Tongue (tissue), 2 donors: ENCODE results near the gene IPCEF1. TPM values are rescaled to one million over a fixed set of nuclear protein-coding genes. Genes with fewer than 3 reads are reported as not detected.

ENCODE experiments used
- DNase-seq: peaks from one replicate; pipeline ENCODE4 v3.0.0-alpha.2; 2015
- total RNA-seq: library from RNA; depleted of rRNA; stranded (reverse); fragments of >200 nt; gene quantifications from one replicate; pipeline ENCODE4 v1.2.3, GENCODE V29; 2014

The IPCEF1 gene
- total RNA-seq, 1 donor from 2014 or later = 1.0 TPM

DNA sequence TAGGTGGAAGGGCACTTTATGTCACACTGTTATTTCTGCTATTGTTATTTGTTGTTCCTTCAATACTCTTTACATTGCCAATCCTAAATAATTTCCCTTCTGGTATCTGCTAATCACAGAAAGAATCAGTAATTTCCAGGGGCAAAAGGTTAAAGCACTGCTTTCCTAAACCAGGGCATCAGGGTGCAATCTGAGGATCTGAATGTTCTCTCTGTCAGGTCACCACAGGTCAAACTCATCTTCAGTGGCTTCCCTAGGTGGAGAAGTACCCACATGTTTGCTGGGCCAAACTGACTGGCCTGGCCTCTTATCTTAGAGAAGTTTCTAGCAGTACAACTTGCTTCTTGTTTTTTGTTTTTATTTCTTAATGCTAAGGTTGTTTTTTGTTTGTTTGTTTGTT, 198.9 kb downstream of the IPCEF1 start:
- no peak for DNase-seq

DNA sequence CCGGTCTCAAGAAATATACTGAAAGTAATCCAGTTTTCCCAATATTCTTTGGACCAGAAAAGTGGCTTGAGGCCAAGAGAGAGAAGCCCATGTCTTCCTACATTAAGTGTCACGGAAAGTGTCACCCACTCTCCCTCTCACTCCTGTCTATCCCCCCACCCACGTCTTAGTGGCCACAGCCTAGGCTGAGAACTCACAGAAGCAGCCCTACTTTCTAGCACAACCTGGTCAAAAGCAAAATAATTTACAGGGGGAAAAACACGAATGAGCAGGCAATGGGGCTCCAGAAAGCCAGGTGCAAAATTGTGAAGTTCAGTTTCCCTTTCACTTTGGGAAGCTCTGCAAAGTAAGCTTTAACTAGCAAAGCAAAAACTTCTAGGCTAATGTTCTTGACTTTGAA, 199.5 kb downstream of the IPCEF1 start:
- peak; percentile 10 for DNase-seq

DNA sequence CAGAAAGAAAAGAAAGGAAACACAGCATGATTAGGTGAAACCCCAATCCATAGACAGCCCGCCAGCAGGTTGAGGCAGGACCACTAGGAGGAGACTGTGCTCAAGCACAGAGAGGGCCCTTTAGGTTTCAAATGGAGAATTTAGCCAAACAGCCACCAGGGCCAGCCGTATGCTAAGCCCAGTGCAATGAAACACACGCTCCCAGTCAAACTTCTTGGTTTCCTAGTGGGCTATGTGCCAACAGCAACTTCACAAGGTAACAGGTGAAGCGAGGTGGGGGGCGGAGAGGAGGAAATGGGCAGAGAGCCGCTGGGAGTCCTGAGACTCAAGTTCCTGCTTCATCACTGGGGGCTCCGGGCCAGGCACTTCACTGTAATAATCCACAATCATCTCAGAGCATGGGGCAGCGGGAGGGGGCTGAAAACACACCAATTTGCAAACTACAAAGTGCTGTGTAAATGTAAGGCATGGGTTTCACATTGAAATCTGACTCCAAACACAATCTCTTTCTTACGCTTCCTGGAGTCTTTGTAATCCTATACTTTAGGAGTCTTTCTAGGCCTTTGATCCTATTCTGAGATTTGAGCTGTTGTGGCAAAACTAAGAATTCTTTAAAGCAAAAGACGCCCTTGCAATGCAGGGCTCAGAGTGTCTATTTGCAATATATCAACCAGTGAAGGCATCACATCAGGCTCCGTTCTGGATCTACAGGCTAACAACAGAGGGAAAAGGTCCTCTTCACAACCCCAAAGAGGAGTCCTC, 200.3 kb downstream of the IPCEF1 start:
- DNase-seq = peak; percentile 63

- DNase-seq = peak; percentile 90
These were observed 202.1 kb downstream of the IPCEF1 start for GRCh38 chr6:154154389-154154967.

- DNase-seq = no peak
These were observed 212.8 kb downstream of the IPCEF1 start for GRCh38 chr6:154143753-154144152.

DNA sequence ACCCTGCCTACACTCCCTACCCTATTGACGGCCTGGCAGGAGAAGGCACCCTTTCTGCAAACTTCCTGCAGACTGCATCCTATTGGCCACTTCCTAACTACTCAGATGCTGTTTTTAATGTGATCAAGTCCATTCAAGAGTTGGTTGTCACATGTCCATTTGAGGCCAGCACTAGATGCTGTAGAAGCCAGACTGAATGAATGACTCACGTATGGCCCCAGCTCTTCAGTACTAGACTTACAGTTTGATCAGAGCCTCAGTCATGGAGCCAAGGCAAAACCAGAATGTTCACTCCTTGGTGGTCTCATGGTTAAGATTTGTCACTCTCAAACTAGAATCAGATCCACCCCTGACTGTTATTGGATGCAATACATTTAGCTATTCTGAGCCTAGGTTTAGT, 215.9 kb downstream of the IPCEF1 start:
- no peak for DNase-seq

- DNase-seq = no peak
These were observed 216.7 kb downstream of the IPCEF1 start for GRCh38 chr6:154139892-154140291.

- DNase-seq = no peak
These were observed 217.8 kb downstream of the IPCEF1 start for GRCh38 chr6:154138793-154139192.

GRCh38 chr6:154134471-154135147, 222.0 kb downstream of the IPCEF1 start:
- no peak for DNase-seq

DNA sequence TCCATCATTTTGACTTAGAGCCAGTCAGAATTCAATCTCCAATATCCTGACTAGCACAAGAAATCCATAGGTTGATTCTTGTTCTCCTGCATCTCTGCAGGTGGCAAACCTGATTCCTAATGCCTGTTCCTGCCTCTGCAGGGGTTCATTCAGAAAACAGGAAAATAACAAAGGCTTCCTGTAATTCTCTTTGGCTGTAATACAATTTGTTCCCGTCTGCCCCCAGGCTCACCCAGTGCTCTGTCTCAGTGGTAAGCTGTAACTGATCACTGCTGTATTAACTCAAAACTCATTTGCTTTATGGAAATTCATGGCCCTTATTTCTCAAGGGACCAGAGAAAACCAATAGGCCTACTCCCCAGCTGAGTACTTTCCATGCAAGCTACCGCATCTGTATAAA, 228.9 kb downstream of the IPCEF1 start:
- no peak for DNase-seq

DNA sequence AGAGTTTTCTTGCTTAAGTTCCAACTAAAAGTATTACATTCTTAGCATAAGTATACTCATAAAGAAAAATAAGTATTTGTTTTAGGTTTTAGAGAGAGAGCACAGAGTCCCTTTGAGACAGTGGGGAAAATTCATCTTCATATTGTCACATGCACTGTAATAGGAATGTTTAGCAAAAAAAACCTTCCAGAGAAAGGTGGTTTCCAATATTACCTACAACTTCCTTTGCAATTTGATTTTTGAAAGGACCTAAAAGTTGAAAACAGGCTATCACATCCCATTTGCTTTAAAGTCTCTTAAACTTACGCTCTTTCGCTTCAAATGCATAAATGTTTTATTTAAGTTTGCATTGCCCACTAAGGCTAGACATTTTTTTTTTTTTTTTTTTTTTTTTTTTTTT, 231.2 kb downstream of the IPCEF1 start:
- no peak for DNase-seq

DNA sequence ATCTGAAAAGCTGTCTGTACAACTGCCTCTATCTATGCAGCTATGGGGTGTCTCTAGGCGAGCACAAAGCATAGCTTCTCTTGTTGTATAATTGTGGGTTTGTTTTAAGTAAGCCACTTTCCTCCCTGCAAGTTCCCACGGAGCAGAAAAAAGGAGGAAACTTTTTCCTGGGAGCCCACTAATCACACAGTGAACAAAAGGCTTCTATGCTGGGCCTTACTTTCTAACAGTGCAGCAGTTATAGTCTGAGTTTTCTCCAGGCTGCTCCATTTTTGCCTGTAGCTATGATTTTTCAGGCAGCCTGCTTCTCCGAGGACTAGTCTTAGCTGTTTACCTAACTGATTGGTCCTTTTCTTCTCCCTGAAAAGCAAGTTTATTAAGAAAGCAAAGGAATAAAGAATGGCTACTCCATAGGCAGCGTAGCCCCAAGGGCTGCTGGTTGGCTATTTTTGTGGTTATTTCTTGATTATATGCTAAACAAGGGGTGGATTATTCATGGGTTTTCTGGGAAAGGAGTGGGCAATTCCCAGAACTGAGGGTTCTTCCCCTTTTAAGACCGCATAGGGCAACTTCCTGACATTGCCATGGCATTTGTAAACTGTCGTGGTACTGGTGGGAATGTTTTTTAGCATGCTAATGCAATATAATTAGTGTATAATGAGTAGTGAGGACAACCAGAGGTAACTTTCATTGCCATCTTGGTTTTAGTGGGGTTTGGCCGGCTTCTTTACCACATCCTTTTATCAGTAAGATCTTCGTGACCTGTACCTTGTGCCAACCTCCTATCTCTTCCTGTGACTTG, 233.2 kb downstream of the IPCEF1 start:
- peak; percentile 8 for DNase-seq

- no peak for DNase-seq
These were observed 234.2 kb downstream of the IPCEF1 start for GRCh38 chr6:154122195-154122925.

DNA sequence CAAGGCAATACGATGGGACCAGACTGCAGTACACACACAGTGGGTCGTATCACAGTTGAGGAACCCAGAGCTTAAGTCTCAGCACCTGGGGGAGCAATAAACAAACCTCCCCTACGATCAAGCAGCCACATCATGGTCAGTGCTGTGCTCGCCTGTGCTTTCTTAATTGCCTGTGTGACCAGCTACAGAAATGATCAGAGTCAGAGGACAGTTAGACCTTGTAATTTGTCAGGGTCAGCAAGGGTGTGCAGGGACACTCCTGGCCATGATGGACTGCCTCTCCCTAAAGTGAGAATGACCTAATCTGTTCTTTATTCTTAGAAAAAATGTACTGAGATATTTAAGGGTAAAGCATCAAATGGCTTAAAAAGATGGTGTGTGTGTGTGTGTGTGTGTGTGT, 239.1 kb downstream of the IPCEF1 start:
- no peak for DNase-seq

DNA sequence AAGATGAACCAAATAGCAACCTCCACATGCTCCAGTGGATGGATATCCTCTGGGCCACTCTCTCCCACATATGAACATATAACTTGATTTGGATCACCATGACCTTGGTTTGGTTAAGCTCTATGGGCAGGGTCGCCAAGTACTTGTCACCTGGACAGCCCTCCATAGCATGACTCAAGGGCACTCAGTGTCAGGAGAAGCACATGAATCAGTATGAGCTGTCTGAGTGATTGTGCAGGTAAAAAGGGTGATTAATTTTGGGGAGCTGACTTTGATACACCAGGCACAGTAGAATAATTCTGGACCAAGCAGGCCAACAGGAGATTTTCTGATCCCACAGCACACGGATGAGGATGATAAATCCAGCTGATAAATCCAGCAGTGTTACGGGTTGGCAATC, 243.2 kb downstream of the IPCEF1 start:
- no peak for DNase-seq

DNA sequence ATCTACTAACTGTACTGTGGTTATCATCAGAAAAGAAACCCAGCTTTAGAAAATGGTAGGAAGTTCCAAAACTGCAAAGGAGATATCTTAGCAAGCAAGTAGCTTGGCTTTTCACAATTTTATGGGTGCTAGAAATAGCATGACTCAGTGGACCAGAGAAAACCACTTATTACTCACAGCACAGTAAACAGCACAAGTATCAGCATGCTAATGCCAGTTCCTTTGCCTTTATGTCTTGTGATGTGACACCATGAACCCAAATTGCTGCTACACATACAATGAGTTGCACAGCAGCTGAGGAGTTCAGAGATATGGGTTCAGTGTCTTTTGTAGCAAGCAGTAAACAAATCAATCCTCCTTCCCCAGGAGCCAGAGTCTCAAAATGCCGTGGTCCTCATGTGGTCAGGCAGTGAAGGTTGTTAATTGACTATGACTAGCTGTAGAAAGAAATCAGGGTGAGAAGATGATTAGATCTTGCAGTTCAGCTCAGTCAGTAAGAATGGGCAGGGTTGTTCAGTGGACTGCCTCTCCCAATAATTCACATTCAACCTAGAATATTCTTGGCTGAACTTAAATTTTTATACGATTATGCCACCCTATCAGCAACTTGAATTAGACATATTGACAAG, 244.3 kb downstream of the IPCEF1 start:
- DNase-seq = no peak

DNA sequence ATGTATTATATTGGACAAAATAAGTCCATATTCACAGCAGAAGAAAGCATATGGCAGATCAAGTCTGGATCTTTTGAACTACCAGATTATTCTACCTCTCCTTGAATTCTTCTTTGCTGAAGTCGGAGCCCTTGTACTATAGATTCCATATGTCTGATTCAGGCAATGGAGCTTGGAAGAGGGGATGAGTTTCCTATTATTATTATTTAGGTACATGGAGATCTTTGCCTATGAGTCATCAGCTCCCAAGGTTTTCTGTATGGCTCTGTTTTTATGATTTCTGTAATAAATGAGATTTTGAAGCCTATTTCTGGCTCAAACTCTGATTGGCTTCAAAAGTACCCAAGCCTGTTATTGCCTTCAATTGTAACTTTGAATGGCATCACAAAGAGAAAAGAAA, 245.6 kb downstream of the IPCEF1 start:
- no peak for DNase-seq

GRCh38 chr6:154106251-154106650, 250.4 kb downstream of the IPCEF1 start:
- no peak for DNase-seq
